HG03066 (cell line): ENCODE results near the gene RNLS.
A peak's percentile ranks its signal among the peaks of the same experiment; 100 is the strongest.

Source experiments
- ATAC-seq: cut with Tn5 transposase; IDR thresholded peaks from one replicate; pipeline ENCODE4 v1.9.1; 2021; ENCODE audit warnings: low read depth; ENCODE audit not compliant: unreplicated experiment

Gene RNLS

DNA sequence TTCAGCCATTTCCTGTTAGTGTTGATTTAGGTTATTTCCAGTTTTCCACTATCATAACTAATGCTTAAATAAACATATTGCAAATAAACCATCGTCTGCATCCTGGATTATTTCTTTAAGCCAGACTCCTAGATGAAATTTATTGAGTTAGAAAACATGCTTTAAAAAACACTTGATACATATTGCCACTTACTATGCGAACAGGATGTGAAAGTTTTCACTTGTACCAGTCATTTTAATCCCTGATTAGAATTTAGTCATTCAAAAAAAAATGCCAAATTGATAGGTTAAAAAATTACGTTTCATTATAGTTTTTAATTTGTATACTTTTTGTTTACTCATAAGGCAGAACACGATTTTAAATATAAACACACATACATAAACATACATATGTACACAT, 309.6 kb downstream of the RNLS start:
- no peak for ATAC-seq

DNA sequence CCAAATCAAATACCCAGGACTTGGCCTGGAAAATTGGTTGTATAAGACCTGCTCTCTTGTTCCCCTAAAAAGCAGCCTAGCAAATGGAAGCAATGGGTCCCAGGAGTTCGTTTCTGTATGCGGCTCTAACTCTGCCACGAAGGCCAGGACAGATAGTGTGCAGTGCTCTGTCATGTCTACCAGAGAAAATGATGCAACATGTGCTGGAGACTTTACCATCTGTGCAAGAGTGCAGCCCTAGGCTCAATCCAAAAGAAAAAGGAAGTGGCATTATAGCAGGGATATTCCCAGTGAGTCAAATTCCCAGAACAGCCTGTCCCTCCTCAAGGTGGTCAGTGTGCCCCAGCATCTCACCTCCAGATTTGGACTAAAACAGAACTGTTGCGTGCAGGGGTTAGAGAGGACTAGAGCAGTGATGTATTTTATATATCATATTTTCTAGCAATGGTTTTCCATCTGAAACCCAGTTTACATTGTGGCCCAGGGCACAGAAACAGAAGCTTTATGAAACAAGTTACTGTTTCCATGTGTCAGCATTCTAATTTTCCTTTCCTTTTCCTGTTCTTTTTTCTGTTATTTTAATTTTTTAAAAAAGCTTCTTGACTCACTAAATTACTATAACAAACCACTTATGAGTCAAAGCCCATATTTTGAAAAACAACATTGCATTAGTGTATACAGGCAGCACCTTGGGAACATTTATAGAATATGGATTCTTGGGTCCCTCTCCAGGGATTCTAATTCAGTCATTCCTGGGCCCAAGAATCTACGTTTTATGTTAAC, 311.2 kb downstream of the RNLS start:
- peak; percentile 18 for ATAC-seq

- ATAC-seq = peak; percentile 85
Observed at GRCh38 chr10:88270871-88271713, 312.0 kb downstream of the RNLS start.

- ATAC-seq = no peak
Observed at GRCh38 chr10:88270061-88270808, 312.9 kb downstream of the RNLS start.

DNA sequence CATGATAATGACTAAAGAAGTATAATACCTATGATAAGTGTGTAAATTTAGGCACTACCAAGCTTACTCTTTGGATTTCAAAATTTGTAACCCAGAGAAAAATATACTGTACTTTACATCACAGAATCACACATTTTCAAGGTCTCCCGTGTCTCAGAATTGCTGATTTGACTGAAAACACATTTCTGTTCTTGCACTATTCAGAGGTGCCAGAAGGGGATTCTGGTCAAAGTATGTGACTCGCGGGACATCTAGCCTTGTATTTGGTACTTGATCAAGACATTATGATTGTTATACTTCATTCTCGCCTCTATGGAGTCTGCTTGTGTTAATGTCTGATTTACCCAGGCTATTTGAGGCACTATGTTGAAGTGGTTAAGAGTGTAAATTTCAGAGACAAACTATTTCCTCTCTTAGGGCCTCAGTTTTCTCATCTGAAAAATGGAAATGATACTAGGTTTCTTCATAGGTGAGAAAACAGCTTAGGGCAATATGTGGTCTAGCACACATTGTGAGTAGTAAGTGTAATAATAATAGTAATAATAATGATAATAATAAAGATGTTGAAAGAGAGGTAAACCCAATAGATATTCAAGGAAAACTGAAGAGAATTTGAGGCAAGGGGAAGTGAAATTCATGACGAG, 320.4 kb downstream of the RNLS start:
- no peak for ATAC-seq

DNA sequence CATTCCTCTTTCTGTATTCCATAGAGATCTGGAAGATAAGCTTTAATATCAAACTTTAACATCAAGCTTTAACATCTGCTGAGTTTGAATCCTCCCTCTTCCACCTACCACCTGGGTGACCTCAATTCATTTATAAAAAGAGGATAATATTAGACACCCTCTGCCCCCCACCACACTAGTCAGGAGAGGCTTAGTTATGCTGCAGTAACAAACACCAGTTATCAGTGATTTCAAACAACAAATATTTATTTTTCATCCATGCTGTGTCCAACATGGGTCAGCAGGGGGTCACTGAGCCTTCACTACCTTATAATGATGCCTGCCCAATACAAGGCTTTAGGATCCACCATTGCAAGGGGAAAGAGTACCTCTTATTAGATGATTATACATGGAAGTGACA, 322.0 kb downstream of the RNLS start:
- ATAC-seq = no peak

GRCh38 chr10:88260329-88261051, 322.6 kb downstream of the RNLS start:
- ATAC-seq = no peak

DNA sequence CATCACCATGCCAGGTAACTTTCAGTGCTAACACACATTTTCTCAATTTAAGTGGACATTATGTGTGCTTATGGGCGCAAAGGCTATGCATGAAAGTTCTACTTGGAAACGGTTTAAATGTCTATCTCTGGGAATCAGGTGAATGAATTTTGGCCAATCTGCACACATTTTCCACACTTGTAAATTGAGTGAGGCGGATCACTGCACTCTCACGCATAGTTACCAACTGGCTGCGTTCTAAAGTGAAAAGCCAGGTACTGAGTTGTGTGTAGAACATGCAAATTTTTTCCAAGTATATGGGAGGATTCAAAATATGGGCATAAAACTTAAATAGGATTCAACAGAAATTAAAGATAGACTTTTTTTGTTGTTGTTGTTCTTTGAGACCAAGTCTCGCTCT, 323.7 kb downstream of the RNLS start:
- ATAC-seq = no peak

- ATAC-seq = no peak
Observed at GRCh38 chr10:88256886-88257285, 326.2 kb downstream of the RNLS start.

DNA sequence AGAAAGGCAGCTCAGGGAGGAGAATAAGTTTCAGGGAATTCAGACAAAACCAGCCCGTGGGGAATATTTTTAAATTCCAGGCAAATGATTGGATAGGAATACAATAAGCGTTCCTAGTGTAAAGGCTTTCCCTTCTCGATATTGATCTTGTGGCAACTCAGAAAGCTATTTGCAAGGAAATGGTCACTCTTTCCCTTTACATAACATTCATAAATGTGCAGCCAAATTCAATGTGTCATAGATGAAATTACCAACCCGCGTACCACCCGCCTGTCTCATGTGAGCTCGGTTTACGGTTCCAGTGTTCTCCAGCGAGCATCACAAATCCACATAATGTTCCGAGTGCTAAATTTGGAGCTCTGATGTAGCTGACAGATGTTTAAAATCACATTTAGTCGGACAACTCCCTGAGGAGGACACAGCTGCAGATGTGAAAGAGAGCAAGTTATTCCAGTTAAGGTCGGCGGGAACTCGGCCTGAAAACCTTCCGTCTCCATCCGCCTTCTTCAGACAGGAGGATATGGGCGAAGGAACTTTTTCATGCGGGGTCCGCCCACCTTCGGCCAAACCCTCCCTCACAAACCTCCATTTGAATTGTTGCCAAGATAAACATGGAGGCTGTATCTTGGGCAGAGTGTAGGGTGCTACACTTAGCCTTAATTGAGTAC, 327.0 kb downstream of the RNLS start:
- ATAC-seq = no peak

DNA sequence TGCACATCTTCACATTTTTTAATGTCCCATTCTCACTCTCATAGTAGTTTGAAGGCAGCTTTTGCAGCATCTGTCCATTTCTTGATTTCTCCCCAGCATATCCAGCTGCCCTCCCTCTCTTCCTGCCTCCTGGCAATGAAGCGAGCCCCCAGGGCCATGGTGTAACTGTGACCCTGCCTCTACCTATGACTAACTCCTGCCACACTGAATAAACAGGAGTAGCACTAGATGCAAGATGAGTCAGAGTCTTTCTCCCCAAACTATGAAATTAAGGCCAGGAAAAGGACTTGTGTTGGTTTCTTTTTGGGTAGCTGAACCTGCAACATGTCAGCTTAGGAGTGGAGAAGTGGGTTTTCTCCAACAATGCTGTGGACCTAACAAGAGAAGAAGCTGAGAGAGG, 329.0 kb downstream of the RNLS start:
- ATAC-seq = no peak

GRCh38 chr10:88253622-88254021, 329.5 kb downstream of the RNLS start:
- no peak for ATAC-seq

DNA sequence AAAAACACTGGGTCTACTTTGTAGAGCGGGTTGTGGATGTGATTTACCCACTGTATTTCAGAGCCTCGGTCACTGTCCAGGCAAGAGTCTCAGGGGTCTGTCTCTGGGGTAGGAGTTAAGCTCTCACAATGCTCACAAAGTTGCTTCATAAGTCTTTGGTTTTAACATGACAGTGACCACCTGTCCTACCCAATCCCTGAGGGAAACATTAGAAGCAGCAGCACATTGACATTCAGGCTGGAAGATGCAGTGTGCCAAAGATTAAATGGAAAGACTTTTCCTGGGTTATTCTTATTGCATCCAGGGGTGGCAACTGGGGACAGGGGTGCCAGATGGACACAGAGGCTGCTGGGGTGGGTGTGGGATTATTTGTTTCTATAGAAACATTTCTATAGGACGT, 330.0 kb downstream of the RNLS start:
- no peak for ATAC-seq

GRCh38 chr10:88249450-88249849, 333.7 kb downstream of the RNLS start:
- ATAC-seq = no peak

DNA sequence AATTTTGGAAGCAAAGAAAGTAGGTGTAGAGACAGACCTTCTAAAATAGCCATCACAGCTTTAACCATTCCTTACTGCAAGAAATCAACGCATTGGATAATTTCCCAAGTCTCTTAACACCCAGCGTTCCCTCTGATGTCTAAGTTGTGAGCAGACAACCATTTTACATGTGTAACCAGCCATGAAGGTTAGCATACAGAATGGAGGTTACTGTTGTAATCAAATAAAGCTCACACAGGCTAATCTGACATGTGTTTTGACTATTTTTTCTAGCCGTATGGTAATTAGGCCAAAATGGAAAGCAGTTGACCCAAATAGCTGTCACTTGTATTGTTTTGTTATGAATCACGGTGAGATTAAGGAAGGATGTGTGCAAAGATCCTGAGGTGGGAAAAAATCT, 336.4 kb downstream of the RNLS start:
- ATAC-seq = no peak

GRCh38 chr10:88245974-88246511, 337.1 kb downstream of the RNLS start:
- no peak for ATAC-seq

- ATAC-seq = no peak
Observed at GRCh38 chr10:88244781-88245625, 338.1 kb downstream of the RNLS start.
